PC-9 (cell line): Measurements from ENCODE around the gene MFAP3. TPM values are rescaled to one million over a fixed set of nuclear protein-coding genes. Genes with fewer than 3 reads are reported as not detected.

ENCODE experiments used
- BruUV-seq: library from RNA; stranded (reverse); fragments of 400-500 nt; replicated peaks from 2 replicates; lab custom pipeline; 2021; lab: Mats Ljungman, UMichigan
- CTCF ChIA-PET: fragments of 300-600 bp; sonication (Branson Sonifier 250); formaldehyde crosslinking; loops from one replicate; lab custom pipeline; 2022; ENCODE audit warnings: antibody characterized with exemption; lab: Charles Lee
- POLR2A ChIA-PET: fragments of 300-600 bp; sonication (Branson Sonifier 250); formaldehyde crosslinking; loops from one replicate; lab custom pipeline; 2022; ENCODE audit warnings: antibody characterized with exemption; ENCODE audit not compliant: unreplicated experiment; lab: Charles Lee
- DNase-seq, 2 experiments: peaks; one replicate each; pipeline versions ENCODE4 v3.0.0 to v3.0.0-alpha.2; 2015 to 2022; ENCODE audit warnings: mixed read lengths in 1 of 2
- H2AFZ ChIP-seq: fragments of 200-600 bp; sonication (generic); 2 replicates; pipeline ENCODE4 v1.8.1; 2017; ENCODE audit warnings: antibody characterized with exemption
- H3F3A ChIP-seq: fragments of 200-600 bp; sonication (generic); 2 replicates; pipeline ENCODE4 v1.8.1; 2017; ENCODE audit warnings: antibody characterized with exemption, mild to moderate bottlenecking, low read depth; ENCODE audit not compliant: insufficient read depth
- H3K27ac ChIP-seq: fragments of 200-600 bp; sonication (generic); 2 replicates; pipeline ENCODE4 v1.6.1; 2016; ENCODE audit warnings: mixed run types
- H3K27me3 ChIP-seq: fragments of 200-600 bp; sonication (generic); 2 replicates; pipeline ENCODE4 v1.6.1; 2016; ENCODE audit warnings: low read depth, mixed run types; ENCODE audit not compliant: insufficient read depth
- H3K36me3 ChIP-seq: fragments of 200-600 bp; sonication (generic); 2 replicates; pipeline ENCODE4 v1.6.1; 2016; ENCODE audit warnings: low read depth, mixed run types
- H3K4me1 ChIP-seq: fragments of 200-600 bp; sonication (generic); replicated peaks from 2 replicates; pipeline ENCODE4 v1.6.1; 2016; ENCODE audit warnings: mixed run types; ENCODE audit not compliant: insufficient read depth
- H3K4me2 ChIP-seq: fragments of 200-600 bp; sonication (generic); 2 replicates; pipeline ENCODE4 v1.6.1; 2017; ENCODE audit warnings: mixed run types
- H3K4me3 ChIP-seq: fragments of 200-600 bp; sonication (generic); 2 replicates; pipeline ENCODE4 v1.6.1; 2016; ENCODE audit warnings: mixed run types
- H3K79me2 ChIP-seq: fragments of 200-600 bp; sonication (generic); 2 replicates; pipeline ENCODE4 v1.6.1; 2017; ENCODE audit warnings: low read depth, mixed run types
- H3K9me2 ChIP-seq: fragments of 200-600 bp; sonication (generic); 2 replicates; pipeline ENCODE4 v1.8.1; 2017; ENCODE audit warnings: mild to moderate bottlenecking; ENCODE audit not compliant: insufficient read depth
- H3K9me3 ChIP-seq: fragments of 200-600 bp; sonication (generic); 2 replicates; pipeline ENCODE4 v1.8.1; 2016; ENCODE audit warnings: low read depth; ENCODE audit not compliant: insufficient read depth
- H4K20me1 ChIP-seq: fragments of 200-600 bp; sonication (generic); 2 replicates; pipeline ENCODE4 v1.8.1; 2017; ENCODE audit not compliant: insufficient read depth
- EZH2 ChIP-seq: fragments of 200-600 bp; sonication (generic); IDR thresholded peaks from 2 replicates; pipeline ENCODE4 v1.8.0; 2017; ENCODE audit warnings: antibody characterized with exemption, low read depth
- intact Hi-C: fragments of 100-400 bp; cut with micrococcal nuclease; formaldehyde crosslinking; loops from one replicate; pipeline ENCODE4 v1.10.0; 2022; ENCODE audit not compliant: unreplicated experiment
- total RNA-seq: library from RNA; stranded (reverse); gene quantifications from 2 replicates; pipeline ENCODE4 v1.2.3, GENCODE V29; 2021
- TF ChIP-seq, protein P1 (sequence below): fragments of 200-600 bp; sonication (generic); conservative IDR thresholded peaks from 2 replicates; pipeline ENCODE4 v1.6.1; 2017; ENCODE audit warnings: mixed run types, antibody characterized with exemption, mild to moderate bottlenecking, moderate library complexity

The MFAP3 gene
- total RNA-seq, 1 experiment from 2014 or later = 29.3 TPM

- ChIA-PET POLR2A (interaction anchor here (0.7 kb wide), 1 partner anchor 135 kb away, joined by 4 read pairs; no protein-coding TSS in a partner anchor), CTCF (no interaction called here)
- Histone ChIP-seq H4K20me1 (no peaks in the 10 kb centered on the region), H3K4me3 (no peak overlapping the region), H3K4me1 (peaks cover 47% of the 10 kb centered on the region), H2AFZ (no peak overlapping the region), H3K9me3 (no peaks in the 10 kb centered on the region), H3K79me2 (no peaks in the 10 kb centered on the region), H3K27me3 (no peaks in the 10 kb centered on the region), H3K36me3 (no peaks in the 10 kb centered on the region), H3K4me2 (no peak overlapping the region), H3F3A (peaks cover 23% of the 10 kb centered on the region; the same call in 1 of the 2 replicates), H3K27ac (no peak overlapping the region), H3K9me2 (no peaks in the 10 kb centered on the region)
- no peak for TF ChIP-seq EZH2
- TF ChIP-seq, protein P1, sequence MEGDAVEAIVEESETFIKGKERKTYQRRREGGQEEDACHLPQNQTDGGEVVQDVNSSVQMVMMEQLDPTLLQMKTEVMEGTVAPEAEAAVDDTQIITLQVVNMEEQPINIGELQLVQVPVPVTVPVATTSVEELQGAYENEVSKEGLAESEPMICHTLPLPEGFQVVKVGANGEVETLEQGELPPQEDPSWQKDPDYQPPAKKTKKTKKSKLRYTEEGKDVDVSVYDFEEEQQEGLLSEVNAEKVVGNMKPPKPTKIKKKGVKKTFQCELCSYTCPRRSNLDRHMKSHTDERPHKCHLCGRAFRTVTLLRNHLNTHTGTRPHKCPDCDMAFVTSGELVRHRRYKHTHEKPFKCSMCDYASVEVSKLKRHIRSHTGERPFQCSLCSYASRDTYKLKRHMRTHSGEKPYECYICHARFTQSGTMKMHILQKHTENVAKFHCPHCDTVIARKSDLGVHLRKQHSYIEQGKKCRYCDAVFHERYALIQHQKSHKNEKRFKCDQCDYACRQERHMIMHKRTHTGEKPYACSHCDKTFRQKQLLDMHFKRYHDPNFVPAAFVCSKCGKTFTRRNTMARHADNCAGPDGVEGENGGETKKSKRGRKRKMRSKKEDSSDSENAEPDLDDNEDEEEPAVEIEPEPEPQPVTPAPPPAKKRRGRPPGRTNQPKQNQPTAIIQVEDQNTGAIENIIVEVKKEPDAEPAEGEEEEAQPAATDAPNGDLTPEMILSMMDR = no peak
- no peak for DNase-seq
- BruUV-seq = no TSS peak
- intact Hi-C loops = loop anchor here (5.0 kb wide), 1 partner anchor 371 kb away; the partner anchor contains the start of gene SAP30L
Measured at GRCh38 chr5:154076240-154076922, 37.6 kb downstream of the MFAP3 start.

- no peaks in the 10 kb centered on the region for H4K20me1 ChIP-seq
- H2AFZ ChIP-seq = no peak overlapping the region
- intact Hi-C loops = loop anchor here (5.0 kb wide), 1 partner anchor 370 kb away; the partner anchor contains the start of gene SAP30L
- no peaks in the 10 kb centered on the region for H3K79me2 ChIP-seq
- no peaks in the 10 kb centered on the region for H3K27me3 ChIP-seq
- H3K36me3 ChIP-seq = no peaks in the 10 kb centered on the region
- no peaks in the 10 kb centered on the region for H3K9me3 ChIP-seq
- peak overlapping the region; percentile 42 for H3K4me2 ChIP-seq
- H3K4me3 ChIP-seq = no peak overlapping the region
- H3K27ac ChIP-seq = peak overlapping the region; percentile 58
- H3K9me2 ChIP-seq = no peaks in the 10 kb centered on the region
- H3F3A ChIP-seq = peaks cover 23% of the 10 kb centered on the region; the same call in 1 of the 2 replicates
- DNase-seq = peak in 1 of 2 experiments; percentile 94
- H3K4me1 ChIP-seq = peaks cover 47% of the 10 kb centered on the region
- TF ChIP-seq EZH2 = no peak
- TF ChIP-seq, protein P1 = no peak
- POLR2A ChIA-PET = no interaction called here
- CTCF ChIA-PET = no interaction called here
- BruUV-seq = no TSS peak
Measured at GRCh38 chr5:154077696-154078095, 38.9 kb downstream of the MFAP3 start.

GRCh38 chr5:154078272-154078671 lies 39.5 kb downstream of the MFAP3 start:
- DNase-seq = peak in 1 of 2 experiments; percentile 40
- no TSS peak for BruUV-seq
- ChIA-PET POLR2A (no interaction called here), CTCF (interaction anchor here (0.6 kb wide), 1 partner anchor 40 kb away, joined by 3 read pairs; no protein-coding TSS in a partner anchor)
- Histone ChIP-seq H3K27me3 (no peaks in the 10 kb centered on the region), H3K4me2 (peak overlapping the region; percentile 42), H3K79me2 (no peaks in the 10 kb centered on the region), H3K27ac (peak overlapping the region; percentile 58), H3K9me3 (no peaks in the 10 kb centered on the region), H4K20me1 (no peaks in the 10 kb centered on the region), H2AFZ (no peak overlapping the region), H3K4me3 (no peak overlapping the region), H3F3A (peaks cover 23% of the 10 kb centered on the region; the same call in 1 of the 2 replicates), H3K36me3 (no peaks in the 10 kb centered on the region), H3K4me1 (peaks cover 47% of the 10 kb centered on the region), H3K9me2 (no peaks in the 10 kb centered on the region)
- TF ChIP-seq, protein P1 = no peak
- TF ChIP-seq EZH2 = no peak
- intact Hi-C loops = loop anchor here (5.0 kb wide), 1 partner anchor 369 kb away; the partner anchor contains the start of gene SAP30L
